CD4-positive, alpha-beta T cell treated with Interleukin-4 for 4 hours (primary cell): ENCODE results near the gene SEC14L3.

Experiments used
- DNase-seq: peaks from one replicate; pipeline ENCODE4 v3.0.0-alpha.2; 2020

The SEC14L3 gene

GRCh38 chr22:30421695-30422480 lies 49.9 kb downstream of the SEC14L3 start:
- no peak for DNase-seq

DNA sequence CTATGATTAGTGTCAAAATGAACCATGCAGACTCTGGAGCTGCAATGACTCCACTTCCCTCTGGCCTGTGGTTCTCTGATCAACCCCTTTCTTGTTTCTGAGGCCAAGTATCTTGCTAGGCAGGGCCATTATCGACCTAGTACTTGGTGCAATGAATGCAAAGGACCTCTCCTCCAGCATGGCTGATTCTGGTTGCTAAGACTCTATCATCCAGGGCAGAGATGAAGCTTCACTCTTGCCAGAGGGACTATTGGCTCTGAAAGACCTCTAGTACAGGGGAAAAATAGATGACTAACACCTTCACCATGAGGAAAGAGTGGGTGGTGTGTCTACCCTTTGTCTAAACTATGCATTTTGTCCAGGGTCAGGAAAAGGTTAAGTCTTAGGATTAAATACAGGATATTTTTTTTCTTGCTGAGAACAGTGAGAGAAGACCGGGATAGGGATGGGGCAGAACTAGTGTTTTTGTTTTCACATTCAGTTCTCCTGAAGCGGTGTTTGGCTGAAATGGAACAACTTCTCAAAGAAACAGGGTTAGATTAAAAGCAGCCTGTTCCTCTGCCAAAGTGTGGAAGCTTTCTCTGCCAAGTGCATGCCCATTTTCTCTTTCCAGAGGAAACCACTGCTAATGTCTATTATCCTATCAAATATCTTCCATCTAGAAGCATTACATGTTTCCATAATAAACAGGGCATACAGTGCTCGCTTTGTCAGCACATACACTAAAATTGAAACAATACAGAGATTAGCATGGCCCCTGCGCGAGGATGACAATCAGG lies 51.3 kb downstream of the SEC14L3 start:
- DNase-seq = no peak

GRCh38 chr22:30416837-30417236 lies 55.0 kb downstream of the SEC14L3 start:
- no peak for DNase-seq

GRCh38 chr22:30416403-30416802 lies 55.4 kb downstream of the SEC14L3 start:
- DNase-seq = no peak

DNA sequence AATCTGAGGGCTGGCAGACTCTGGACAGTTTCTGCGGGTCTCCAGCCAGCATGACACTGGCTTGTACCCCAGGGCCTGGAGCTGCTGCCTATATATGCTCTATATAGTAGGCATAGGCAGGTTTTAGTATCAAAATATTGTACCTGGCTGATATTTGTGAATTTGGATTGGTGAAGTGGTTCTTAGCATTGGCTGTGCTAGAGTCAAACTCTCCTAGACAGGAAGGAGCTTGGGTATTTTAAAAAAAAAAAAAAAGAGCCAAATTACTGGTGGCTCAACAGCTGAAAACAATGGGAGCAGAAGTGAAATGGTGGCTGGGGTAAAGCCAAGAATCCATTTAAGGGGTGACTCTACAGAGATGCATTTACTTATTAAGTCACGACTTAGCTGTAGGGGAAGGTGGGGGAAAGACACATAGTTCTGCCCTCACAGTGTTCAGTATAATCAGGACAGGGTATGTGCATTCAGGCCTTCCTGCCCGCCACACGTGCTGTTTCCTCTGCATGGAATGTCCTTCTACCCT lies 57.2 kb downstream of the SEC14L3 start:
- DNase-seq = no peak

GRCh38 chr22:30413745-30414524 lies 57.9 kb downstream of the SEC14L3 start:
- no peak for DNase-seq

- DNase-seq = no peak
Measured at GRCh38 chr22:30413001-30413400, 58.8 kb downstream of the SEC14L3 start.

DNA sequence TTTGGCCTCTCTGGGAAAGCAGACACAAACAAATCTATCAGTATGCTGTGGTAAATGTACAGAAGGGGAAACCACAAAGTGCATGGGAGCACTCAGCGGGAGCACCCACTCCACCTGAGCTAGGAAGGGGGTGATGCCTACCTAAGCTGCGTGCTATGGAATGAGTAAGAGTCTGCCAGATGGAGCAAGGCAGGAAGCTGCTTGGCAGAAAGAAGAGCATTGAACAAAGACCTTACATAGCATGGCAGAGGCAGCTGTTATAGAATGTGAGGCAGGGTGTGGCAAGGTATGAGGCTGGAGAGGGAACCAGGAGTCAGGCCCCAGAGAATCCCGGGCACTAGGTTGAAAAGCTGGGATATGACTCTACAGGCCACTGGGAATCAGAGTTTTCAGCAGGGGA lies 60.0 kb downstream of the SEC14L3 start:
- no peak for DNase-seq
